MM.1S (cell line): Measurements from ENCODE around the gene SORCS2.

ENCODE experiments used
- DNase-seq: peaks from one replicate; pipeline ENCODE4 v3.0.0-alpha.2; 2015
- H2AFZ ChIP-seq: fragments of 300-600 bp; sonication (generic); 2 replicates; pipeline ENCODE4 v1.6.0; 2016; ENCODE audit warnings: antibody characterized with exemption, low read length
- H3F3A ChIP-seq: fragments of 300-600 bp; sonication (generic); 2 replicates; pipeline ENCODE4 v1.6.1; 2016; ENCODE audit warnings: mild to moderate bottlenecking, antibody characterized with exemption, low read length, moderate library complexity, mixed read lengths; ENCODE audit not compliant: insufficient read depth
- H3K27ac ChIP-seq: fragments of 300-600 bp; sonication (generic); 2 replicates; pipeline ENCODE4 v1.5.1; 2016; ENCODE audit warnings: mild to moderate bottlenecking, low read length
- H3K27me3 ChIP-seq: fragments of 300-600 bp; sonication (generic); replicated peaks from 2 replicates; pipeline ENCODE4 v1.6.0; 2016; ENCODE audit warnings: low read length; ENCODE audit not compliant: insufficient read depth
- H3K36me3 ChIP-seq: fragments of 300-600 bp; sonication (generic); replicated peaks from 2 replicates; pipeline ENCODE4 v1.6.1; 2016; ENCODE audit warnings: mild to moderate bottlenecking, low read length, mixed read lengths; ENCODE audit not compliant: insufficient read depth
- H3K4me1 ChIP-seq: fragments of 300-600 bp; sonication (generic); 2 replicates; pipeline ENCODE4 v1.6.1; 2016; ENCODE audit warnings: low read length, mixed read lengths
- H3K4me2 ChIP-seq: fragments of 300-600 bp; sonication (generic); 2 replicates; pipeline ENCODE4 v1.6.0; 2016; ENCODE audit warnings: low read depth, low read length
- H3K4me3 ChIP-seq: fragments of 300-600 bp; sonication (generic); 2 replicates; pipeline ENCODE4 v1.5.1; 2016; ENCODE audit warnings: low read length, mixed read lengths
- H3K79me2 ChIP-seq: fragments of 300-600 bp; sonication (generic); 2 replicates; pipeline ENCODE4 v1.6.1; 2016; ENCODE audit warnings: mixed run types, low read length, mixed read lengths
- H3K9ac ChIP-seq: fragments of 300-600 bp; sonication (generic); 2 replicates; pipeline ENCODE4 v1.6.1; 2016; ENCODE audit warnings: low read length, mixed read lengths
- H3K9me2 ChIP-seq: fragments of 300-600 bp; sonication (generic); replicated peaks from 2 replicates; pipeline ENCODE4 v1.6.1; 2016; ENCODE audit warnings: mild to moderate bottlenecking, low read length, mixed read lengths; ENCODE audit not compliant: insufficient read depth
- H3K9me3 ChIP-seq: fragments of 300-600 bp; sonication (generic); replicated peaks from 2 replicates; pipeline ENCODE4 v1.6.1; 2016; ENCODE audit warnings: mild to moderate bottlenecking, low read length, mixed read lengths; ENCODE audit not compliant: insufficient read depth
- H4K20me1 ChIP-seq: fragments of 300-600 bp; sonication (generic); 2 replicates; pipeline ENCODE4 v1.6.1; 2016; ENCODE audit warnings: mild to moderate bottlenecking, low read length, moderate library complexity, mixed read lengths; ENCODE audit not compliant: insufficient read depth
- EZH2 ChIP-seq: fragments of 300-600 bp; sonication (generic); optimal IDR thresholded peaks from 2 replicates; pipeline ENCODE3; 2017; ENCODE audit warnings: low read depth, mild to moderate bottlenecking, antibody characterized with exemption, low read length, mixed read lengths
- EZH2phosphoT487 ChIP-seq: fragments of 300-600 bp; sonication (generic); IDR thresholded peaks from 2 replicates; pipeline ENCODE4 v1.6.1; 2018; ENCODE audit warnings: antibody characterized with exemption, low read length
- TF ChIP-seq, protein P1 (sequence below): fragments of 300-600 bp; sonication (generic); IDR thresholded peaks from 2 replicates; pipeline ENCODE4 v1.5.1; 2016; ENCODE audit warnings: antibody characterized with exemption, low read length, mixed read lengths

Gene SORCS2

DNA sequence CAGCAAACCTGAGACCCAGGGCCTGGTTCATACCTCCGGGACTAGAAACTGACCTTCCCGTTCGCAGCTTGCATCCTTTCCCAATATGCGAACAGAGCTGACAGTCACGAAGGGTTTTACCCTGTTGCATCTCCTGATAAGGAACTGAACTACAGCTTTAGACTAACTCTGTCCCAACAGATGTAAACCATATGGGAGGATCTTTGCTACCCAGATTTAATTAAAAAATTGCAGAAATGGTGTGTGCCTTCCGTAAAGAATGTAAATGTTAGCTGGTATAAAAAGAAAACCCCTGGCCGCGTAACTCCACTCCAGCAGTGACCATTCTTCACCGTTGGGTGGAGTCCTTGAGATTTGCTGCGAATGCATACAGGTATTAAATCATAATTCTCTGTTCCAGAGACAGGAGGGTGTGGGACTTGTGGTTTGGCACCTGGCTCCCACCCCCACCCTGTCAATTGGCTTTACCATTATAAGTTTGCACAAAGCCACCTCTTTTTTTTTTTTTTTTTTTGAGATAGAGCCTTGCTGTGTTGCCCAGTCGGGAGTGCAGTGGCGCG, 40.6 kb upstream of the SORCS2 start:
- Histone ChIP-seq H2AFZ (no peak overlapping the region), H3K9me2 (no peaks in the 10 kb centered on the region), H3K79me2 (no peaks in the 10 kb centered on the region), H4K20me1 (no peaks in the 10 kb centered on the region), H3K9me3 (no peaks in the 10 kb centered on the region), H3K4me1 (no peaks in the 10 kb centered on the region), H3K4me2 (no peak overlapping the region), H3K27ac (no peak overlapping the region), H3K36me3 (no peaks in the 10 kb centered on the region), H3K4me3 (no peak overlapping the region), H3F3A (no peaks in the 10 kb centered on the region), H3K27me3 (peaks cover 99% of the 10 kb centered on the region), H3K9ac (no peak overlapping the region)
- no peak for DNase-seq
- TF ChIP-seq EZH2 (no peak), EZH2phosphoT487 (no peak)
- TF ChIP-seq, protein P1, sequence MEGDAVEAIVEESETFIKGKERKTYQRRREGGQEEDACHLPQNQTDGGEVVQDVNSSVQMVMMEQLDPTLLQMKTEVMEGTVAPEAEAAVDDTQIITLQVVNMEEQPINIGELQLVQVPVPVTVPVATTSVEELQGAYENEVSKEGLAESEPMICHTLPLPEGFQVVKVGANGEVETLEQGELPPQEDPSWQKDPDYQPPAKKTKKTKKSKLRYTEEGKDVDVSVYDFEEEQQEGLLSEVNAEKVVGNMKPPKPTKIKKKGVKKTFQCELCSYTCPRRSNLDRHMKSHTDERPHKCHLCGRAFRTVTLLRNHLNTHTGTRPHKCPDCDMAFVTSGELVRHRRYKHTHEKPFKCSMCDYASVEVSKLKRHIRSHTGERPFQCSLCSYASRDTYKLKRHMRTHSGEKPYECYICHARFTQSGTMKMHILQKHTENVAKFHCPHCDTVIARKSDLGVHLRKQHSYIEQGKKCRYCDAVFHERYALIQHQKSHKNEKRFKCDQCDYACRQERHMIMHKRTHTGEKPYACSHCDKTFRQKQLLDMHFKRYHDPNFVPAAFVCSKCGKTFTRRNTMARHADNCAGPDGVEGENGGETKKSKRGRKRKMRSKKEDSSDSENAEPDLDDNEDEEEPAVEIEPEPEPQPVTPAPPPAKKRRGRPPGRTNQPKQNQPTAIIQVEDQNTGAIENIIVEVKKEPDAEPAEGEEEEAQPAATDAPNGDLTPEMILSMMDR = peak; percentile 32

DNA sequence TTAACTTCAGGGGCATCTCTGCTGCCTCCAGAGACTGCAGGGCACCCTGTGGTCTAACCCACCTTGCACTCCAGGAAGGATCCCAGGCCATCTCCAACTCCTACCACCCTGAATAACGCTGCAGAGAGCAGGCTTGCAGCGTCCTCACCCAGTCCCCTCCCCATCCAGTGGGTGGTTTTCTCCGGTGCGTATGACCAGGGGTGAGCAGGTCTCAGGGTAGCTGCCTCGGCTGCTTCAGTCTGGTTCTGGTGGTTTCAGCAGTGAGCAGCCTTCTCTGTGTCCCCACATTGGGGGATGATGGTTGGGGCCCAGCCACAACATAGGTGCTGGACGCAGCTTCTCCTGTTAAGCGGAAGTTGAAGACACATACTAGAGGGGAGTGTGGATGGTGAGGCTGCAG, 38.6 kb upstream of the SORCS2 start:
- Histone ChIP-seq H3K9me3 (no peaks in the 10 kb centered on the region), H3K4me2 (no peak overlapping the region), H3K4me1 (no peaks in the 10 kb centered on the region), H3K9me2 (no peaks in the 10 kb centered on the region), H3K27ac (no peak overlapping the region), H2AFZ (no peak overlapping the region), H4K20me1 (no peaks in the 10 kb centered on the region), H3K27me3 (peaks cover 99% of the 10 kb centered on the region), H3K4me3 (no peak overlapping the region), H3K9ac (no peak overlapping the region), H3K36me3 (no peaks in the 10 kb centered on the region), H3F3A (no peaks in the 10 kb centered on the region), H3K79me2 (no peaks in the 10 kb centered on the region)
- DNase-seq = no peak
- TF ChIP-seq EZH2 (no peak), EZH2phosphoT487 (no peak)
- TF ChIP-seq, protein P1 = no peak

DNA sequence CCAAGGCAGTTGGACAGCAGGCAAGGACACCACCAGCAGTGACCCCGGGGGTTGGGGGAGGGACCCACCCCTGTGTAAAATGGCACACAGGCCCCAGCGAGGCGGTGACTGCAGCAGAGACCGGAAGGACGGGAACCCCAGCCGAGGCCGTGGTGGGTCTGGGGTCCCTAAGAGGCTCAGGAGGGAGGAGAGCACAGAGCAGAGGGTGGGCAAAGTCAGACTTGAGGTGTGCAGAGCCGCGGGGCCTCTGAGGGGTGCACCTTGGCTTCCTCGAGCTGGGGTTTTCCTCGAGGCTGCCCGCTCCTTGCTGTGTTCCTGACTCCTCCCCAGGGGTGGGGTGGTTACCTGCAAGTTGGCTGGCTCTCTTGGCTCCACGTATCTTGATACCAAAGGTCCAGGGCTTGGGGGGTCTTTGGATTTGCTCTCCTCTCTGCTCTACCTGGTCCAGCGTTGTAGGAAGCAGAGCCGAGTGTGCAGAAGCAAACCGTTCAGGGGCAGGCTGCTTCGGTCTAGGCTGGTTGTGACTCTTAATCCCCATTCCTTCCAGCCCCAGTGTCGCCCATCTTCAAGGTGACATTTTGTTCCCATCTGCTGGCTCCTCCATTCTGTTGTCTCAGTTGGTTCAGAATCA, 37.9 kb upstream of the SORCS2 start:
- Histone ChIP-seq H3K9me2 (no peaks in the 10 kb centered on the region), H3F3A (no peaks in the 10 kb centered on the region), H3K4me2 (no peak overlapping the region), H3K27ac (no peak overlapping the region), H3K4me3 (no peak overlapping the region), H3K27me3 (peaks cover 98% of the 10 kb centered on the region), H2AFZ (no peak overlapping the region), H3K36me3 (no peaks in the 10 kb centered on the region), H4K20me1 (no peaks in the 10 kb centered on the region), H3K9ac (no peak overlapping the region), H3K9me3 (no peaks in the 10 kb centered on the region), H3K79me2 (no peaks in the 10 kb centered on the region), H3K4me1 (no peaks in the 10 kb centered on the region)
- TF ChIP-seq EZH2 = no peak
- TF ChIP-seq EZH2phosphoT487 = no peak
- TF ChIP-seq, protein P1 = no peak
- DNase-seq = no peak
